ENCODE data around the gene SYT7.

DNA sequence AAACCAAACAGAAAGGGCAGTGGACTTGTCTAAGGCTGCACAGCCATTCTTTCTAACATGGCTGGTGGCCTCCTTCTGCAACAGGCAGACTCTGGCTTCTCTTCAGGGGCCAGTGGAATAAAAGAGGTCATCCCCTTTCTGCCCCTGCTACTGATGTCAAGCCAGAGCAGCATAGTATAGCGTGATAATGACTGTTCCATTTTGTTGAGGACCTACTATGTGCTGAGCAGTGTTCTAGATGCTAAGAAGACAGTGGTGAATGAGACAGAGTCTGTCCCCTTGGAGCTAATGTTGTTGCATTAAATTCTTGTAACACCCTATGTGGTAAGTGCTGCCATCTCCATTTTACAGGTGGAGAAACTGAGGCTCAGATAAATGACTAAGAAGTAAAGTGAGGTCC, 15.7 kb upstream of the SYT7 start:
- TF ChIP-seq CTCF (IDR thresholded peaks at IDR 0.05; ENCODE audit: borderline replicate concordance, extremely low read depth, low read length, poor library complexity, severe bottlenecking) (no peak), EZH2 (IDR thresholded peaks at IDR 0.05; ENCODE audit: borderline replicate concordance, low read depth, low read length, severe bottlenecking) (no peak)

Measured in DND-41 (cell line).